SK-N-SH treated with all-trans-retinoic acid at 6 μM for 48 hours (cell line): ENCODE results near the gene HIGD2A.

Experiments
- ATAC-seq: fragments of 200-7000 bp; cut with Tn5 transposase; 3 replicates; pipeline ENCODE4 v1.9.1; 2020; ENCODE audit warnings: mild to moderate bottlenecking, moderate library complexity
- ARNTL ChIP-seq: fragments of 450-650 bp; formaldehyde crosslinking; IDR thresholded peaks from 2 replicates; pipeline ENCODE4 v1.5.0; 2020; ENCODE audit warnings: low read depth, mild to moderate bottlenecking, moderate library complexity, borderline replicate concordance
- BACH2 ChIP-seq: fragments of 250-450 bp; sonication (Bioruptor Pico); IDR thresholded peaks from 2 replicates; pipeline ENCODE4 v1.9.0; 2021; ENCODE audit warnings: mild to moderate bottlenecking, borderline replicate concordance
- CREB5 ChIP-seq: fragments of 250-450 bp; sonication (Bioruptor Pico); IDR thresholded peaks from 2 replicates; pipeline ENCODE4 v1.5.1; 2020; ENCODE audit warnings: low read depth, mild to moderate bottlenecking, moderate library complexity
- CSDC2 ChIP-seq: fragments of 250-450 bp; sonication (Bioruptor Pico); IDR thresholded peaks from 2 replicates; pipeline ENCODE4 v1.5.0; 2020; ENCODE audit warnings: mild to moderate bottlenecking, moderate library complexity
- CSRNP3 ChIP-seq: fragments of 250-450 bp; sonication (Bioruptor Pico); IDR thresholded peaks from 2 replicates; pipeline ENCODE4 v1.5.1; 2021; ENCODE audit warnings: mild to moderate bottlenecking, moderate library complexity
- ESRRG ChIP-seq: fragments of 250-450 bp; sonication (Bioruptor Pico); IDR thresholded peaks from 2 replicates; pipeline ENCODE4 v1.6.1; 2021; ENCODE audit warnings: mild to moderate bottlenecking
- GLIS3 ChIP-seq: fragments of 250-450 bp; sonication (Bioruptor Pico); IDR thresholded peaks from 2 replicates; pipeline ENCODE4 v1.5.0; 2020; ENCODE audit warnings: mild to moderate bottlenecking, moderate library complexity
- ISL1 ChIP-seq: fragments of 250-450 bp; sonication (Bioruptor Pico); IDR thresholded peaks from 2 replicates; pipeline ENCODE4 v2.1.2; 2022; ENCODE audit warnings: mild to moderate bottlenecking, moderate library complexity
- OSR1 ChIP-seq: fragments of 250-450 bp; sonication (Bioruptor Pico); IDR thresholded peaks from 2 replicates; pipeline ENCODE4 v1.8.0; 2022; ENCODE audit warnings: moderate library complexity, mild to moderate bottlenecking, inconsistent platforms
- POU6F1 ChIP-seq: fragments of 250-450 bp; sonication (Bioruptor Pico); IDR thresholded peaks from 2 replicates; pipeline ENCODE4 v1.8.0; 2021; ENCODE audit warnings: low read depth, mild to moderate bottlenecking, moderate library complexity, borderline replicate concordance
- PPARA ChIP-seq: fragments of 250-450 bp; sonication (Bioruptor Pico); IDR thresholded peaks from 2 replicates; pipeline ENCODE4 v1.5.0; 2020; ENCODE audit warnings: mild to moderate bottlenecking, borderline replicate concordance
- RARB ChIP-seq: fragments of 250-450 bp; sonication (Bioruptor Pico); IDR thresholded peaks from 2 replicates; pipeline ENCODE4 v1.8.0; 2021; ENCODE audit warnings: mild to moderate bottlenecking, moderate library complexity
- SNAI2 ChIP-seq: fragments of 250-450 bp; sonication (Bioruptor Pico); IDR thresholded peaks from 2 replicates; pipeline ENCODE4 v1.5.0; 2020; ENCODE audit warnings: mild to moderate bottlenecking, moderate library complexity
- TCF4 ChIP-seq: fragments of 250-450 bp; sonication (Bioruptor Pico); IDR thresholded peaks from 2 replicates; pipeline ENCODE4 v1.8.0; 2021; ENCODE audit warnings: mild to moderate bottlenecking, moderate library complexity, borderline replicate concordance
- TOX ChIP-seq: fragments of 250-450 bp; sonication (Bioruptor Pico); IDR thresholded peaks from 2 replicates; pipeline ENCODE4 v1.8.0; 2021; ENCODE audit warnings: mild to moderate bottlenecking, moderate library complexity, borderline replicate concordance
- TSHZ2 ChIP-seq: fragments of 250-450 bp; sonication (Bioruptor Pico); IDR thresholded peaks from 2 replicates; pipeline ENCODE4 v1.5.0; 2020; ENCODE audit warnings: mild to moderate bottlenecking, moderate library complexity
- ZC3H10 ChIP-seq: fragments of 250-450 bp; sonication (Bioruptor Pico); IDR thresholded peaks from 2 replicates; pipeline ENCODE4 v1.5.1; 2021; ENCODE audit warnings: mild to moderate bottlenecking, moderate library complexity
- ZFP3 ChIP-seq: fragments of 250-450 bp; sonication (Bioruptor Pico); IDR thresholded peaks from 2 replicates; pipeline ENCODE4 v1.5.0; 2020; ENCODE audit warnings: mild to moderate bottlenecking, moderate library complexity
- ZFP30 ChIP-seq: fragments of 450-650 bp; formaldehyde crosslinking; IDR thresholded peaks from 2 replicates; pipeline ENCODE4 v1.5.0; 2022; ENCODE audit warnings: mild to moderate bottlenecking, moderate library complexity
- ZNF565 ChIP-seq: fragments of 450-650 bp; formaldehyde crosslinking; conservative IDR thresholded peaks from 2 replicates; pipeline ENCODE4 v1.5.0; 2020; ENCODE audit warnings: low read depth, mild to moderate bottlenecking, moderate library complexity
- ZNF70 ChIP-seq: fragments of 450-650 bp; formaldehyde crosslinking; IDR thresholded peaks from 2 replicates; pipeline ENCODE4 v1.5.0; 2020; ENCODE audit warnings: mild to moderate bottlenecking, moderate library complexity
- ZNF8 ChIP-seq: fragments of 450-650 bp; formaldehyde crosslinking; IDR thresholded peaks from 2 replicates; pipeline ENCODE4 v1.5.0; 2020; ENCODE audit warnings: mild to moderate bottlenecking, moderate library complexity

HIGD2A gene

GRCh38 chr5:176381979-176382378 is 6.6 kb upstream of the HIGD2A start (continued):
- no peak for TF ChIP-seq CREB5
- no peak for TF ChIP-seq BACH2
- no peak for TF ChIP-seq TCF4 (CRISPR knock-in tag)
- TF ChIP-seq ESRRG (CRISPR knock-in tag) = no peak
- no peak for TF ChIP-seq ZNF565 (CRISPR knock-in tag)
- TF ChIP-seq ZC3H10 = no peak
- no peak for TF ChIP-seq POU6F1 (CRISPR knock-in tag)
- TF ChIP-seq, all 23 proteins: peak for 0

- no peak for ATAC-seq
- TF ChIP-seq ZNF8 (CRISPR knock-in tag) (no peak), CREB5 (no peak), OSR1 (CRISPR knock-in tag) (no peak), TOX (CRISPR knock-in tag) (no peak), ISL1 (CRISPR knock-in tag) (no peak), ZFP3 (CRISPR knock-in tag) (no peak), POU6F1 (CRISPR knock-in tag) (no peak), ESRRG (CRISPR knock-in tag) (no peak), ZNF565 (CRISPR knock-in tag) (no peak), ZFP30 (no peak), RARB (CRISPR knock-in tag) (no peak), GLIS3 (CRISPR knock-in tag) (no peak), ARNTL (CRISPR knock-in tag) (no peak), CSDC2 (CRISPR knock-in tag) (no peak), ZNF70 (no peak)
These were observed 5.8 kb upstream of the HIGD2A start for GRCh38 chr5:176382721-176383120.

GRCh38 chr5:176383248-176383905 is 5.2 kb upstream of the HIGD2A start:
- no peak for TF ChIP-seq OSR1 (CRISPR knock-in tag)
- no peak for TF ChIP-seq ISL1 (CRISPR knock-in tag)
- no peak for TF ChIP-seq ZFP30
- no peak for TF ChIP-seq ZNF8 (CRISPR knock-in tag)
- no peak for TF ChIP-seq CSDC2 (CRISPR knock-in tag)
- no peak for TF ChIP-seq TCF4 (CRISPR knock-in tag)
- TF ChIP-seq BACH2 = no peak
- no peak for TF ChIP-seq TSHZ2 (CRISPR knock-in tag)
- no peak for TF ChIP-seq GLIS3 (CRISPR knock-in tag)
- TF ChIP-seq SNAI2 (CRISPR knock-in tag) = no peak
- TF ChIP-seq POU6F1 (CRISPR knock-in tag) = no peak
- TF ChIP-seq ZC3H10 = no peak
- no peak for TF ChIP-seq CSRNP3 (CRISPR knock-in tag)
- TF ChIP-seq PPARA (CRISPR knock-in tag) = no peak
- no peak for TF ChIP-seq ZNF565 (CRISPR knock-in tag)
- no peak for TF ChIP-seq CREB5
- TF ChIP-seq ESRRG (CRISPR knock-in tag) = no peak
- no peak for TF ChIP-seq TOX (CRISPR knock-in tag)
- no peak for ATAC-seq
